ENCODE data around the gene DLD.

The DLD gene

GRCh38 chr7:107939573-107940489 is 48.8 kb downstream of the DLD start:
- H3K36me3 Mint-ChIP-seq (ENCODE audit: low read depth) = peaks cover 6% of the 10 kb centered on the region
- H3K4me1 Mint-ChIP-seq (ENCODE audit: low read depth) = no peaks in the 10 kb centered on the region
- H3K27ac Mint-ChIP-seq = no peak overlapping the region
- no peak overlapping the region for H3K4me3 Mint-ChIP-seq
- no peaks in the 10 kb centered on the region for H3K27me3 Mint-ChIP-seq
- no peaks in the 10 kb centered on the region for H3K9me3 Mint-ChIP-seq

GRCh38 chr7:107940951-107941350 is 50.0 kb downstream of the DLD start:
- Mint-ChIP-seq H3K4me1 (ENCODE audit: low read depth) (no peaks in the 10 kb centered on the region), H3K36me3 (ENCODE audit: low read depth) (peaks cover 6% of the 10 kb centered on the region), H3K27ac (no peak overlapping the region), H3K4me3 (no peak overlapping the region), H3K27me3 (no peaks in the 10 kb centered on the region), H3K9me3 (no peaks in the 10 kb centered on the region)

DNA sequence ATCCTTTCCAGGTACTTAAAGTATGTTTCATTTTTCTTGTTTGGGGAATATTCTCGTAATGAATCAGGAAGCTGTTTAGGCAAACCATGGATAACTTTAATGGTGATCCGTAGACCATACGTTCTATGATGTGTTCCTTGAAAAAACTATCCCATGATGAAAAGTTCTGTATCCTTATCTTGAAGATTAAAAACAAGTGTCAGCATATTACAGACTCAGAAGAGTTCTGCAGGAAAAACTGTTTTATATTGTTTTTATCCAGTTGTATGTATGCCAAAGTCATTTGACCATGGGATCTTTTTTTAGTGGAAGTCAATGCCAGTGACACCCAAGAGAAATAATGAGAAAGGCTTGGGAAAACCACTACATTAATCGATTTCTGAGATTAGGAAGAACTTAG is 52.0 kb downstream of the DLD start:
- Mint-ChIP-seq H3K4me3 (no peak overlapping the region), H3K36me3 (ENCODE audit: low read depth) (peaks cover 6% of the 10 kb centered on the region), H3K4me1 (ENCODE audit: low read depth) (no peaks in the 10 kb centered on the region), H3K27me3 (no peaks in the 10 kb centered on the region), H3K9me3 (no peaks in the 10 kb centered on the region), H3K27ac (no peak overlapping the region)

GRCh38 chr7:107944411-107945169 is 53.6 kb downstream of the DLD start:
- Mint-ChIP-seq H3K4me3 (no peak overlapping the region), H3K27me3 (no peaks in the 10 kb centered on the region), H3K9me3 (no peaks in the 10 kb centered on the region), H3K4me1 (ENCODE audit: low read depth) (no peaks in the 10 kb centered on the region), H3K36me3 (ENCODE audit: low read depth) (peaks cover 6% of the 10 kb centered on the region), H3K27ac (no peak overlapping the region)

GRCh38 chr7:107945332-107945731 is 54.3 kb downstream of the DLD start:
- Mint-ChIP-seq H3K9me3 (no peaks in the 10 kb centered on the region), H3K27ac (no peak overlapping the region), H3K27me3 (no peaks in the 10 kb centered on the region), H3K4me1 (ENCODE audit: low read depth) (no peaks in the 10 kb centered on the region), H3K36me3 (ENCODE audit: low read depth) (peaks cover 6% of the 10 kb centered on the region), H3K4me3 (no peak overlapping the region)

- no peaks in the 10 kb centered on the region for H3K9me3 Mint-ChIP-seq
- no peak overlapping the region for H3K27ac Mint-ChIP-seq
- no peaks in the 10 kb centered on the region for H3K36me3 Mint-ChIP-seq (ENCODE audit: low read depth)
- H3K4me1 Mint-ChIP-seq (ENCODE audit: low read depth) = no peaks in the 10 kb centered on the region
- no peak overlapping the region for H3K4me3 Mint-ChIP-seq
- H3K27me3 Mint-ChIP-seq = no peaks in the 10 kb centered on the region
These were observed 55.5 kb downstream of the DLD start for GRCh38 chr7:107946451-107946850.

DNA sequence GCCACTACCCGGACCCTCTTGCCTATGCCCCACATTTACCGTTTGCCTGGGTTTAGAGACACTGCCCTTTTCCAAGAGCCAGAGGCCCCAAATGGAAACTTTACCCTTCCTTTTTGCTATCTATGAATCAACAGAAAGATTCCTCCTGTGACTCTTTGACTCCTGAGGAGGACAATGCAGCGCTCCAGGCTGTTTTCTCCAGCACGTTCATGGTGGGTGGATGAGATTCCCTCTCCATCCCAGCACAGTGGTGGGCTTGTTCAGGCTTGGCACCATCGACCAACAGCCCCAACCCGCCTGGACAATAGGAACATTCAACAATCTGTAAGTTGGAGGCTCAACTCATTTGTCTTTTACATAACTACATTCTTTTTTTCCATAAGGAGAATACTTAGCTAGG is 55.9 kb downstream of the DLD start:
- Mint-ChIP-seq H3K27me3 (no peaks in the 10 kb centered on the region), H3K4me3 (no peak overlapping the region), H3K4me1 (ENCODE audit: low read depth) (no peaks in the 10 kb centered on the region), H3K36me3 (ENCODE audit: low read depth) (no peaks in the 10 kb centered on the region), H3K9me3 (no peaks in the 10 kb centered on the region), H3K27ac (no peak overlapping the region)

- no peaks in the 10 kb centered on the region for H3K36me3 Mint-ChIP-seq (ENCODE audit: low read depth)
- H3K27me3 Mint-ChIP-seq = no peaks in the 10 kb centered on the region
- H3K4me3 Mint-ChIP-seq = no peak overlapping the region
- H3K9me3 Mint-ChIP-seq = no peaks in the 10 kb centered on the region
- no peaks in the 10 kb centered on the region for H3K4me1 Mint-ChIP-seq (ENCODE audit: low read depth)
- H3K27ac Mint-ChIP-seq = no peak overlapping the region
These were observed 57.9 kb downstream of the DLD start for GRCh38 chr7:107948645-107949442.

DNA sequence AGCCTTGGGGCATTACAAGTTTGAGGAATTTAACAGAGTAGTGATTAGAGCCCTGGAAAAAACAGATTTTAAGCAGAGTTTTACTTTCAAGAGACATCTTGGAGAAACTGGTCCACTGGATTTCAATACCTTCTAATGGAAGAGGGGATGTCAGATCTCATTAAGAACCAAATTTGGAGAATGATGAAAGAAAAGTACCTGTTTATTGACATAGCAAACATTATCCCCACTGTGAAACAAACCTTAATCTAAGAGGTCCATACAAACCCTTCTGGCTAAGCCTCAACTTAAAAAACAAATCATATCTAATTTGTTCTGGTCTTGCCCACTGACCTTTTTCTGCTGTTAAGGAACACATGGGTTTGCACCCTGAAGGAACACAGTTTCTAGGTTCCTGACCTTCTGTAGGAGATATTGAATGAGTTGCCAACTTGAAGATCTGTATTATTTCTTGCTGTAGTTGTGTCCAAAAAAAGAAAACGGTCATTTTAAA is 58.5 kb downstream of the DLD start:
- Mint-ChIP-seq H3K36me3 (ENCODE audit: low read depth) (no peaks in the 10 kb centered on the region), H3K27me3 (no peaks in the 10 kb centered on the region), H3K9me3 (no peaks in the 10 kb centered on the region), H3K4me1 (ENCODE audit: low read depth) (no peaks in the 10 kb centered on the region), H3K4me3 (no peak overlapping the region), H3K27ac (no peak overlapping the region)

- no peak overlapping the region for H3K27ac Mint-ChIP-seq
- H3K9me3 Mint-ChIP-seq = no peaks in the 10 kb centered on the region
- H3K36me3 Mint-ChIP-seq (ENCODE audit: low read depth) = no peaks in the 10 kb centered on the region
- H3K27me3 Mint-ChIP-seq = no peaks in the 10 kb centered on the region
- H3K4me3 Mint-ChIP-seq = no peak overlapping the region
- H3K4me1 Mint-ChIP-seq (ENCODE audit: low read depth) = no peaks in the 10 kb centered on the region
These were observed 60.3 kb downstream of the DLD start for GRCh38 chr7:107951172-107951787.

DNA sequence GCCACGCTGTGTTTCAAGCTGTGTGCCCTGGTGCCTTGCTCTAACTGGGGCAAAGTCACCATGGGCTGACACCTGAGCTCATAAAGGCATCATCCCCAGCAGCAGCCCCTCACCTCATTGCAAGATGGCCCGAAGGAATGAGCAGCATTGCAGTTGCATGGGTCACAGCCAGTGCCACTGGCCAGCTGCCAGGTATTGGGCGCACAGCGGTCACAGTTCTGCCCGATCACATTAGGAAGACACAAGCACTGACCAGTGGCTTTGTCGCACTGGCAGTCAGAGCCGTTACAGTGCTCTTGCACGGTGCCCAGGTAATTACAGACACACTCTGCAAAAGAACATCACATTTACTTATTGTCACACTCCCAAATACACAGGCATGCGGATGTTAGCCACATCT is 60.9 kb downstream of the DLD start:
- Mint-ChIP-seq H3K9me3 (no peaks in the 10 kb centered on the region), H3K36me3 (ENCODE audit: low read depth) (no peaks in the 10 kb centered on the region), H3K4me1 (ENCODE audit: low read depth) (no peaks in the 10 kb centered on the region), H3K27ac (no peak overlapping the region), H3K4me3 (no peak overlapping the region), H3K27me3 (no peaks in the 10 kb centered on the region)

GRCh38 chr7:107953265-107953923 is 62.4 kb downstream of the DLD start:
- no peaks in the 10 kb centered on the region for H3K27me3 Mint-ChIP-seq
- no peaks in the 10 kb centered on the region for H3K36me3 Mint-ChIP-seq (ENCODE audit: low read depth)
- H3K4me1 Mint-ChIP-seq (ENCODE audit: low read depth) = no peaks in the 10 kb centered on the region
- no peaks in the 10 kb centered on the region for H3K9me3 Mint-ChIP-seq
- H3K27ac Mint-ChIP-seq = no peak overlapping the region
- H3K4me3 Mint-ChIP-seq = no peak overlapping the region

- no peaks in the 10 kb centered on the region for H3K27me3 Mint-ChIP-seq
- no peaks in the 10 kb centered on the region for H3K9me3 Mint-ChIP-seq
- H3K4me3 Mint-ChIP-seq = no peak overlapping the region
- no peaks in the 10 kb centered on the region for H3K4me1 Mint-ChIP-seq (ENCODE audit: low read depth)
- H3K36me3 Mint-ChIP-seq (ENCODE audit: low read depth) = no peaks in the 10 kb centered on the region
- H3K27ac Mint-ChIP-seq = no peak overlapping the region
These were observed 62.9 kb downstream of the DLD start for GRCh38 chr7:107953924-107954303.

DNA sequence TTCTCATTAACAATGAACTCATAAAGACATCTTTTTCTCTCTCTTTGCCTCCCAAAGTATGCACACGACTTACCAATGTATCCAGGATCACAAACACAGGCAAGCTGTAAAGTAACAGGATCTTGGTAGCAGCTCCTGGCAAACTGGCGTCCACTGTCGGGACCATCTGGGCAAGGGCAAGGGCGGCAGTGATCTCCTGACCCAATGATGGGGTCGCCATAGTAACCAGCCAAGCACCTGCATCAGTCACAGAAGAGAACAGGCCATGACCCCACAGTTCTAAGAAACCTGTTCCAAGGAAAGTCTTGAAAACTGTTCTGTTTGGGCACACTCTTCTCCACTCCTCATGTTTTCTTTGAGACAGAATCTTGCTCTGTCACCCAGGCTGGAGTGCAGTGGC is 64.4 kb downstream of the DLD start:
- no peak overlapping the region for H3K4me3 Mint-ChIP-seq
- H3K27me3 Mint-ChIP-seq = no peaks in the 10 kb centered on the region
- no peaks in the 10 kb centered on the region for H3K36me3 Mint-ChIP-seq (ENCODE audit: low read depth)
- H3K9me3 Mint-ChIP-seq = no peaks in the 10 kb centered on the region
- no peak overlapping the region for H3K27ac Mint-ChIP-seq
- H3K4me1 Mint-ChIP-seq (ENCODE audit: low read depth) = no peaks in the 10 kb centered on the region
